Thyroid gland (tissue), 4 donors: Measurements from ENCODE around the gene ANXA7. TPM values are rescaled to one million over a fixed set of nuclear protein-coding genes. Genes with fewer than 3 reads are reported as not detected.
"Not testable (repeated sequence)": the region's sequence is repeated elsewhere in the genome, so short reads cannot be mapped to it uniquely, and the experiment has no call there.

Experiments
- DNase-seq, 2 donors: peaks; one replicate each; pipeline ENCODE4 v3.0.0-alpha.2; 2019
- H3K27ac ChIP-seq, 3 donors: fragments of 200-600 bp; sonication (generic); 1 replicate in 2 of 3; 2 replicates in 1 of 3; pipeline ENCODE4 v1.5.1; 2016 to 2019; ENCODE audit warnings: mild to moderate bottlenecking in 1 of 3, moderate library complexity in 1 of 3
- H3K27me3 ChIP-seq: fragments of 200-600 bp; sonication (generic); one replicate; pipeline ENCODE4 v1.5.1; 2019
- H3K36me3 ChIP-seq, 2 donors: fragments of 200-600 bp; sonication (generic); one replicate each; pipeline ENCODE4 v1.5.1; 2016 to 2019
- H3K4me1 ChIP-seq, 2 donors: fragments of 200-600 bp; sonication (generic); one replicate each; pipeline ENCODE4 v1.5.1; 2017 to 2019
- H3K4me3 ChIP-seq, 3 donors: fragments of 200-600 bp; sonication (generic); replicated peaks in 1 of 3; 1 replicate in 2 of 3; 2 replicates in 1 of 3; pipeline ENCODE4 v1.5.1; 2016; ENCODE audit warnings: mild to moderate bottlenecking in 1 of 3
- H3K9me3 ChIP-seq: fragments of 200-600 bp; sonication (generic); one replicate; pipeline ENCODE4 v1.5.1; 2017
- CTCF ChIP-seq, 6 experiments: fragments of 200-600 bp in 3 of 6; fragments of 450-650 bp in 3 of 6; sonication (generic) in 3 of 6; IDR thresholded peaks; one replicate each; pipeline ENCODE4 v1.5.1; 2016 to 2019; ENCODE audit warnings: antibody characterized with exemption in 6 of 6, mild to moderate bottlenecking in 2 of 6, inconsistent platforms in 1 of 6, moderate library complexity in 1 of 6
- WGBS, 2 donors: methylation state at CpG; one replicate each; pipeline ENCODE4 v1.1.5; 2017; 5-methylcytosine and 5-hydroxymethylcytosine counted together
- intact Hi-C: fragments of 100-400 bp; cut with DNase I; formaldehyde crosslinking; loops from one replicate; pipeline ENCODE4 v1.15.1; 2023
- small RNA-seq: library from RNA; depleted of rRNA; stranded (forward); fragments of <200 nt; gene quantifications from one replicate; pipeline ENCODE3, GENCODE V24; 2016
- total RNA-seq, 4 donors: library from RNA; depleted of rRNA; stranded (reverse); fragments of >200 nt; gene quantifications; one replicate each; pipeline ENCODE4 v1.2.3, GENCODE V29; 2016

Gene ANXA7
- total RNA-seq, 4 donors from 2014 or later, result 128 to 222 (median 167) TPM

- no peak overlapping the region for H3K4me3 ChIP-seq
- TF ChIP-seq CTCF (IDR thresholded peaks at IDR 0.05), result no peak
- H3K4me1 ChIP-seq, result no peaks in the 10 kb centered on the region
- H3K27ac ChIP-seq, result no peak overlapping the region
- no peaks in the 10 kb centered on the region for H3K9me3 ChIP-seq
- no peaks in the 10 kb centered on the region for H3K27me3 ChIP-seq
- DNase-seq, result no peak
- H3K36me3 ChIP-seq, result no peaks in the 10 kb centered on the region
- intact Hi-C loops, result no loop called here
- WGBS, 2 donors, result 78 to 89% methylated on average over 2 of the region's 2 CpGs
Measured at GRCh38 chr10:73332379-73332778, 81.5 kb downstream of the ANXA7 start.

- H3K27ac ChIP-seq, H3K4me3 ChIP-seq, H3K27me3 ChIP-seq, H3K36me3 ChIP-seq, DNase-seq, H3K9me3 ChIP-seq, intact Hi-C loops, H3K4me1 ChIP-seq: not testable (repeated sequence)
- WGBS, 2 donors, result no CpG with 5 or more reads among the region's 1 CpG
Measured at GRCh38 chr10:73328523-73328922, 85.3 kb downstream of the ANXA7 start.

GRCh38 chr10:73325290-73325689, 88.6 kb downstream of the ANXA7 start:
- H3K4me3 ChIP-seq, H3K27ac ChIP-seq, H3K4me1 ChIP-seq, H3K9me3 ChIP-seq, H3K36me3 ChIP-seq, DNase-seq, H3K27me3 ChIP-seq, intact Hi-C loops: not testable (repeated sequence)
- 85 to 94% methylated on average over 4 of the region's 4 CpGs for WGBS, 2 donors

Small RNAs within 50 kb of the gene (small RNA-seq; reads per million reads assigned to genes)
- not detected for gene RF00019

Other genes with a start within 250 kb of the ANXA7 start
- gene ECD, start 246.1 kb downstream of the ANXA7 start, total RNA-seq, result 10 to 100 TPM; 31.3 to 44.4 (median 37.0) TPM
- gene FAM149B1, start 245.9 kb downstream of the ANXA7 start, total RNA-seq, result 10 to 100 TPM; 20.2 to 21.4 (median 20.9) TPM
- 10 to 100 TPM; 15.2 to 21.0 (median 18.7) TPM for gene DNAJC9, start 166.8 kb downstream of the ANXA7 start, total RNA-seq
- gene MRPS16, start 161.4 kb downstream of the ANXA7 start, total RNA-seq, result 10 to 100 TPM; 41.8 to 57.6 (median 53.1) TPM
- 10 to 100 TPM in 3 of 4 donors, 1 to 10 TPM in 1; 9.9 to 12.5 (median 11.7) TPM for gene CFAP70, start 55.2 kb downstream of the ANXA7 start, total RNA-seq
- 1 to 10 TPM in 3 of 4 donors, under 1 TPM in 1; 0.94 to 2.9 (median 1.9) TPM for gene MSS51, start 19.5 kb upstream of the ANXA7 start, total RNA-seq
- 10 to 100 TPM; 36.4 to 45.2 (median 41.1) TPM for gene PPP3CB, start 82.0 kb upstream of the ANXA7 start, total RNA-seq
- gene USP54, start 177.3 kb upstream of the ANXA7 start, total RNA-seq, result 100 to 1,000 TPM; 159 to 315 (median 201) TPM
- gene MYOZ1, start 227.4 kb upstream of the ANXA7 start, total RNA-seq, result 1 to 10 TPM; 2.0 to 7.0 (median 5.1) TPM
- gene SYNPO2L, start 242.0 kb upstream of the ANXA7 start, total RNA-seq, result not detected